GM18909 (cell line): ENCODE data around the gene SMYD3.
A peak's percentile ranks its signal among the peaks of the same experiment; 100 is the strongest.

ENCODE experiments used
- ATAC-seq: cut with Tn5 transposase; IDR thresholded peaks from one replicate; pipeline ENCODE4 v1.9.1; 2021; ENCODE audit warnings: mild to moderate bottlenecking; ENCODE audit not compliant: unreplicated experiment, poor library complexity

Gene SMYD3

GRCh38 chr1:246517391-246517790, 10.3 kb upstream of the SMYD3 start:
- no peak for ATAC-seq

- ATAC-seq: no peak
These were observed 9.0 kb upstream of the SMYD3 start for GRCh38 chr1:246516126-246516525.

GRCh38 chr1:246515390-246516005, 8.4 kb upstream of the SMYD3 start:
- ATAC-seq: no peak

- no peak for ATAC-seq
These were observed 6.7 kb upstream of the SMYD3 start for GRCh38 chr1:246513619-246514343.

- ATAC-seq: no peak
These were observed 6.0 kb upstream of the SMYD3 start for GRCh38 chr1:246513041-246513440.

- ATAC-seq: no peak
These were observed 5.6 kb upstream of the SMYD3 start for GRCh38 chr1:246512635-246513034.

- no peak for ATAC-seq
These were observed 5.2 kb upstream of the SMYD3 start for GRCh38 chr1:246512230-246512629.

- no peak for ATAC-seq
These were observed 4.1 kb upstream of the SMYD3 start for GRCh38 chr1:246511203-246511602.

- ATAC-seq: no peak
These were observed 3.3 kb upstream of the SMYD3 start for GRCh38 chr1:246510147-246511030.

GRCh38 chr1:246508897-246509688, 2.0 kb upstream of the SMYD3 start:
- ATAC-seq: no peak

GRCh38 chr1:246506367-246506673, 759 bp downstream of the SMYD3 start:
- ATAC-seq: no peak

GRCh38 chr1:246503341-246503740, 3.7 kb downstream of the SMYD3 start:
- no peak for ATAC-seq

- peak; percentile 72 for ATAC-seq
These were observed 9.7 kb downstream of the SMYD3 start for GRCh38 chr1:246497331-246497915.

GRCh38 chr1:246492611-246493245, 14.4 kb downstream of the SMYD3 start:
- no peak for ATAC-seq

- no peak for ATAC-seq
These were observed 15.5 kb downstream of the SMYD3 start for GRCh38 chr1:246491551-246492053.

- ATAC-seq: no peak
These were observed 18.4 kb downstream of the SMYD3 start for GRCh38 chr1:246488674-246489073.

GRCh38 chr1:246483569-246483933, 23.5 kb downstream of the SMYD3 start:
- no peak for ATAC-seq

GRCh38 chr1:246482805-246483568, 24.1 kb downstream of the SMYD3 start:
- ATAC-seq: no peak

- no peak for ATAC-seq
These were observed 28.0 kb downstream of the SMYD3 start for GRCh38 chr1:246479061-246479460.
